ENCODE results near the gene RPS21. TPM values are rescaled to one million over a fixed set of nuclear protein-coding genes. Genes with fewer than 3 reads are reported as not detected.

The RPS21 gene
- total RNA-seq, 1 donor from 2014 or later, result 1,418 TPM

DNA sequence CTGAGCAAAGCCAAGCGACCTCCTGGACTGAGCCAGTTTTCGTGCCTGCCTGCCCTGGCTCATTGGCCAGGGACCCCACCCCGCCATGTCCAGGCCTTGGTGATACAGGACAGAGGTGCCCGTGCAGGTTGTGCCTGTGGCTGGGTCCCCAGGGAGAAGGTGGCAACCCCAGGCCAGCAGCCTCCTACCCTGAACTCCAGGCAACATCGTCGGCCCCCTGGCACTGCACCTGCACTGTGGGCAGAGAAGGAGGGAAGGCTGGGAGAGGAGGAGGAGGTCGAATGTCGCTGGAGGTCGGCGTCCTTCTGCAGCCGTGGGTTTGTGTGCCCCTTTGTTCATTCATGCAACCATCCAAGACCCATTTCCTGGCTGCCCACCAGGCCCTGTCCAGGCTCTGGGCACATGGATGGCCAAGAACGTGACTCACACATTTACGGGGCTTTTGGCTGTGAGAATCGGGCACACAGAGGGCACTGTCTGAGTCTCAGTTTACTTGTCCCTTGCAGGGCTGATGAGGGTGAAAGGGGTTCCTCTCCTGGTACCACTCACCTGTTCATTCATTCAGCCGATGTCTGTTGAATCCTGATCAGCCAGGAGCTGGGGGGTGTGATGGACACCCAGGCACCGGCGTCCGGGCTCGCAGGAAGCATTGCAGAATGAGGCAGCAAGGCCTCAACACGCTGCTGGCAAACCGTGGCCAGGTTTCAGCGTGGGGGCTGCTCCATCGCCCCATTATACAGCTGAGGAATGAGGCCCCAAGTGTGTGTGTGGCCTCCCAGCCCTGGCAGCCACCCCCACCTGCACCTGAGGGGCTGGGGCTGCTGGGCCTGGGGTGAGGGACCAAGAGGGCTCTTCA, 42.8 kb downstream of the RPS21 start:
- peaks cover 11 to 41% (median 41%) of the 10 kb centered on the region in 3 donors for H3K27me3 ChIP-seq (ENCODE audit: control insufficient read depth in 3 of 3, insufficient read depth in 3 of 3, low read length in 3 of 3)
- peak overlapping the region in 1 of 3 donors; percentile 25 for H3K9ac ChIP-seq (ENCODE audit: low read depth in 1 of 3, low read length in 3 of 3)
- no peaks in the 10 kb centered on the region for H3K36me3 ChIP-seq (ENCODE audit: control insufficient read depth in 3 of 3, insufficient read depth in 3 of 3, low read length in 3 of 3)
- H3K4me3 ChIP-seq (ENCODE audit: low read length in 3 of 3), result no peak overlapping the region
- no peak overlapping the region for H3K27ac ChIP-seq (ENCODE audit: low read depth, low read length)
- H3K9me3 ChIP-seq (ENCODE audit: control insufficient read depth in 3 of 3, low read length in 3 of 3), result no peaks in the 10 kb centered on the region
- H3K4me1 ChIP-seq (ENCODE audit: control insufficient read depth in 3 of 3, insufficient read depth in 3 of 3, low read length in 3 of 3), result peaks cover 12 to 16% (median 16%) of the 10 kb centered on the region in 3 donors

DNA sequence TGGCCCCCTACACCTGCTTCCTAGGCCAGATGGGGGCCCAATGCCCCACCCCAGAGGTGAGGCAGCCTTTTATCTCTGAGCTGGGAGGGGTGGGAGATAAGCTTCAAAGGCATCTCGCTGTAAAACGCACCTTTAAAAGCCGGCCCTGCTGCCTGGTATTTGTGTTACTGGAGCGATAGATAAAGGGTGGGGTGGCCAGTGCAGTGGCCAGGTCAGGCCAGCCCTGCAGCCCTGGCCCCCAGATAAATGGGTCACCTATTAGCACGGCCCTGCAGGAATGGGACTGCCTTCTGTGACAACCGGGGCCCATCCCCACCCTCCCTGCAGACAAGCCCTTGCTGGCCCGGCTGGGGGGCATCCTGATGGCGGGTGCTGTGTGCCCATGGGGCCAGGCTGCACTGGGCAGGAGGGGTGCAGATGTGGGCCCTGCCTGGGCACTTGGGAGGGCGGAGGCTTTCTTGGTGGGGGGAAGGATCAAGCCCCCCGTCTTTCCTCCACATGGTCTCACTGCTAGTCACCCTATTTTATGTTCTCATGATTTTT, 43.5 kb downstream of the RPS21 start:
- H3K9me3 ChIP-seq (ENCODE audit: control insufficient read depth in 3 of 3, low read length in 3 of 3), result no peaks in the 10 kb centered on the region
- H3K9ac ChIP-seq (ENCODE audit: low read depth in 1 of 3, low read length in 3 of 3), result no peak overlapping the region
- H3K27ac ChIP-seq (ENCODE audit: low read depth, low read length), result no peak overlapping the region
- no peaks in the 10 kb centered on the region for H3K36me3 ChIP-seq (ENCODE audit: control insufficient read depth in 3 of 3, insufficient read depth in 3 of 3, low read length in 3 of 3)
- H3K4me1 ChIP-seq (ENCODE audit: control insufficient read depth in 3 of 3, insufficient read depth in 3 of 3, low read length in 3 of 3), result peaks cover 12 to 17% (median 16%) of the 10 kb centered on the region in 3 donors
- no peak overlapping the region for H3K4me3 ChIP-seq (ENCODE audit: low read length in 3 of 3)
- H3K27me3 ChIP-seq (ENCODE audit: control insufficient read depth in 3 of 3, insufficient read depth in 3 of 3, low read length in 3 of 3), result peaks cover 10 to 41% (median 39%) of the 10 kb centered on the region in 3 donors

DNA sequence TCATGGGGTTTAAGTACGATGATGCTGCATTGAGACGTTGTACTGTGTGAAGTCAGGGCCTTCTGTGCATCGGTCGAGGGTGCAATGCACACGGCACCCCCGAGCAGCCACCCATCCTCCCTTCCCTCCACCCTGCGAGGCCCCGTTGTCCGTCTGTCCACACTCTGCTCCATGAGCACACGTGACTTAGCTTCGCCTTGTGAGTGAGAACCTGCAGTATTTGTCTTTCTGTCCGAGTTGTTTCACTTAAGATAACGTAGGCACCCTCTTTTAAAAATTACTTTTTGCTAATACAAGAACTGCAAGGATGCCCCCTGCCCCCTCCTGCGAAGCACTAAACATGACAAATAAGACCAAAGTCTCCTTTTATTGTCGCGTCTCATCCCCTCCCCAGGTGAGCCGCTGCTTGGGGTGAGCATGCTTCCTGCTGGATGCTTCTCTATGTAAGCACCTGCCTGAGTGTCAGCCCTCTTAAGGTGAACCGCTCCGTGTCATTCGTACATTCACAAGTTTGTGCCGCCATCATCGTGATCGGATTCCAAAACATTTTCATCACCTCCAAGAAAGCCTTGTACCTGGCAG, 44.1 kb downstream of the RPS21 start:
- H3K27me3 ChIP-seq (ENCODE audit: control insufficient read depth in 3 of 3, insufficient read depth in 3 of 3, low read length in 3 of 3), result peaks cover 11 to 44% (median 42%) of the 10 kb centered on the region in 3 donors
- no peak overlapping the region for H3K4me3 ChIP-seq (ENCODE audit: low read length in 3 of 3)

DNA sequence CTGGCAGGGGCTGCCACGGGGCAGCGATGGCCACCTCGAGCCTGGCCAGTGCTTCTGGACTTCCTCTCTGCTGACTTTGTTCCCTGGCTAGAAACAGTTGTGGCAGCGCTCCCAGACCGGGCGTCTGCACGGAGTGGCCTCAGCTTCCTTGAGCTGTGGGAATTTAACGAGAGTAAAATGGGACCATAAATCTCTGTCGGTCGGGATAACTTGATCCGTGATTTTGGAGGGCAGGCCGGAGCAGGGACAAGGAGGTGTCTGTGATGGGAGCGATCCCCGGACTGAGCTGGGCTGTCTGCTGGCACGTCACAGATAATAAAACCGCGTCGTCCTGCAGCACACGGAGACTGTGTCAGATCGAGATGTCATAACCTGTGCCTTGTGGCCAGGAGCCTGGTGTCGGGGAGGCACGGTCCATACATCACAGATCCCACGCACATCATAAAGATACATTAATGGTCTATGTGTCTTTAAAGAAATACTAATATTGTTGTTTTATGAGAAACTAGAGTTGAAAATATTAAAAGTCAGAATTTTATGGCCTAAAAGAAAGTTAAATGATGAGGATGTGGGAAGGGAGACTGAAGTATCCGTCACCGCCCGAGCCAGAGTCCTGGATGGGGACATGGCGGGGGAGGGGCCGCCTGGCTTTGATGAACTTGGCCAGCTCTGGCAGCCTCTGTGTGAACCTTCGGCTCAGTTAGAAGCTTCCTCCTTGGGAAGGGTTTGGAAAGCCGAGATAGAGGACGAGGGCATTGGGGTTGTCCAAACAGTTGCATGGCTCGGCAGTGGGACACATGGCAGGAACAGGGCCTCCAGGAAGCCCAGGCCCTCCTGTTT, 47.0 kb downstream of the RPS21 start:
- no peaks in the 10 kb centered on the region for H3K36me3 ChIP-seq (ENCODE audit: control insufficient read depth in 3 of 3, insufficient read depth in 3 of 3, low read length in 3 of 3)
- peaks cover 16 to 26% (median 25%) of the 10 kb centered on the region in 3 donors for H3K4me1 ChIP-seq (ENCODE audit: control insufficient read depth in 3 of 3, insufficient read depth in 3 of 3, low read length in 3 of 3)
- no peak overlapping the region for H3K9ac ChIP-seq (ENCODE audit: low read depth in 1 of 3, low read length in 3 of 3)
- no peaks in the 10 kb centered on the region for H3K9me3 ChIP-seq (ENCODE audit: control insufficient read depth in 3 of 3, low read length in 3 of 3)
- H3K27me3 ChIP-seq (ENCODE audit: control insufficient read depth in 3 of 3, insufficient read depth in 3 of 3, low read length in 3 of 3), result peaks cover 15 to 43% (median 36%) of the 10 kb centered on the region in 3 donors
- H3K4me3 ChIP-seq (ENCODE audit: low read length in 3 of 3), result peak overlapping the region in 2 of 3 donors; percentile 13 to 52
- no peak overlapping the region for H3K27ac ChIP-seq (ENCODE audit: low read depth, low read length)

More for the DNA sequence above, 44.1 kb downstream of the RPS21 start:
- Histone ChIP-seq H3K27ac (ENCODE audit: low read depth, low read length) (no peak overlapping the region), H3K9ac (ENCODE audit: low read depth in 1 of 3, low read length in 3 of 3) (no peak overlapping the region), H3K9me3 (ENCODE audit: control insufficient read depth in 3 of 3, low read length in 3 of 3) (no peaks in the 10 kb centered on the region), H3K36me3 (ENCODE audit: control insufficient read depth in 3 of 3, insufficient read depth in 3 of 3, low read length in 3 of 3) (no peaks in the 10 kb centered on the region), H3K4me1 (ENCODE audit: control insufficient read depth in 3 of 3, insufficient read depth in 3 of 3, low read length in 3 of 3) (peaks cover 12 to 17% (median 16%) of the 10 kb centered on the region in 3 donors)

DNA sequence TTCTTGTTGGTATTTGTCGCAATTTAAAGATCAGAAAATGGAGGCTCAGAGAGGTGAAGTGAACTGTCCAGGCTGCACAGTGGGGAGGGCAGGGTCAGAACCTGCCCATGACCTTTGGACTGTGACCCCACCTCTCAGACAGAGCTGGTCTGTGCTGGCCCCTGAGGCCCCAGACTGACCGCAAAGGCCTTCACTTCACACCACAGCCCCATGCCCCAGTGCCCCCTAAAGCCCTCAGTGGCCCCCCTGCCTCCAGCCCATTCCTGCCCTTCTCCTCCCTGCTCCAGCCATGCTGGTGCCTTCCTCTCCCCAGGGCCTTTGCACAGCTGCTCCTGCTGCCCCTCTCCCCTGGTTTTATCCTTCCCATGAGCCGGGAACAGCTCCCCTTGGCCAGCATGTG, 49.8 kb downstream of the RPS21 start:
- peaks cover 13 to 41% (median 39%) of the 10 kb centered on the region in 3 donors for H3K27me3 ChIP-seq (ENCODE audit: control insufficient read depth in 3 of 3, insufficient read depth in 3 of 3, low read length in 3 of 3)
- H3K36me3 ChIP-seq (ENCODE audit: control insufficient read depth in 3 of 3, insufficient read depth in 3 of 3, low read length in 3 of 3), result no peaks in the 10 kb centered on the region
- H3K4me3 ChIP-seq (ENCODE audit: low read length in 3 of 3), result no peak overlapping the region
- H3K4me1 ChIP-seq (ENCODE audit: control insufficient read depth in 3 of 3, insufficient read depth in 3 of 3, low read length in 3 of 3), result peaks cover 16 to 26% (median 25%) of the 10 kb centered on the region in 3 donors
- no peak overlapping the region for H3K9ac ChIP-seq (ENCODE audit: low read depth in 1 of 3, low read length in 3 of 3)
- no peaks in the 10 kb centered on the region for H3K9me3 ChIP-seq (ENCODE audit: control insufficient read depth in 3 of 3, low read length in 3 of 3)
- H3K27ac ChIP-seq (ENCODE audit: low read depth, low read length), result no peak overlapping the region

DNA sequence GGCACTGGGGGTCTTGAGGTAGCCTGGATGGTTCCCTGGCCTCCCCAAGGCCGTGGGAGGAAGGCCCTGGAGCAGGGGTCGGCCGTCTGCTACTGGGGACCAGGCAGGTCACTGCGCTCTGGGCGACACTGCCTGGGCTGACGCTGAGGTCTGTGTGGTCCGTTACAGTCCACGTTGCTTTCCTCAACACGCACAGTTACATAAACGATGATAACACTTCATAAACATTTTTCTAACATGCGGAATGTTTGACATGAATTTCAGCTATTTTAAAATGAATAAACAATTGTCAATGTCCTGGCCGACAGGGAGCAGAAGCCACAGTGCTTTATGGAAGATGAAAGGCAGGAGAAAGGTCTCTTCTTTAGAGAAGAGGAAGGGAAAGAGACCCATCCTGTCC, 50.6 kb downstream of the RPS21 start:
- H3K4me3 ChIP-seq (ENCODE audit: low read length in 3 of 3), result no peak overlapping the region
- H3K9ac ChIP-seq (ENCODE audit: low read depth in 1 of 3, low read length in 3 of 3), result no peak overlapping the region
- no peaks in the 10 kb centered on the region for H3K36me3 ChIP-seq (ENCODE audit: control insufficient read depth in 3 of 3, insufficient read depth in 3 of 3, low read length in 3 of 3)
- H3K9me3 ChIP-seq (ENCODE audit: control insufficient read depth in 3 of 3, low read length in 3 of 3), result no peaks in the 10 kb centered on the region
- H3K27me3 ChIP-seq (ENCODE audit: control insufficient read depth in 3 of 3, insufficient read depth in 3 of 3, low read length in 3 of 3), result peaks cover 13 to 46% (median 41%) of the 10 kb centered on the region in 3 donors
- peaks cover 16 to 26% (median 25%) of the 10 kb centered on the region in 3 donors for H3K4me1 ChIP-seq (ENCODE audit: control insufficient read depth in 3 of 3, insufficient read depth in 3 of 3, low read length in 3 of 3)
- no peak overlapping the region for H3K27ac ChIP-seq (ENCODE audit: low read depth, low read length)

DNA sequence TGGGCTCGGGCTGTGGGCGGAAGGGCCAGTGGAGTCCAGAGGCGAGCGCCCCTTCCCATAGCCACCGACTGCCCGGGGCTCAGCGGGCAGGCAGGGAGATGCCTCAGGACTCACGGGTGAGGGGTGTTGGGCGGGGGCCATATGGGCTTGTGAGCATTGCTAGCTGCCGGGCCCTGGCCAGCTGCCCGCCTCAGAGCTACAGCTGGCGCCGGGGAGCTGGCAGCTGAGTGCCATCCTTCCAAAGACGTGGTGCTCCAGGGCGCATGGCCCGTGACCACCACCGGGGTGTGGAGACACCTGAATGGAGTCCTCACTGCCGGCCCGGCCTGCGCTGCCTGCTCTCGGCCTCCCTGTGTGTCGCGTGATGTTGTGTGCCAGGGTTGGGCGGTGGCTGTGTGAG, 51.0 kb downstream of the RPS21 start:
- H3K4me3 ChIP-seq (ENCODE audit: low read length in 3 of 3), result peak overlapping the region in 1 of 3 donors; percentile 22
- no peaks in the 10 kb centered on the region for H3K36me3 ChIP-seq (ENCODE audit: control insufficient read depth in 3 of 3, insufficient read depth in 3 of 3, low read length in 3 of 3)
- H3K27me3 ChIP-seq (ENCODE audit: control insufficient read depth in 3 of 3, insufficient read depth in 3 of 3, low read length in 3 of 3), result peaks cover 13 to 46% (median 42%) of the 10 kb centered on the region in 3 donors
- peaks cover 16 to 26% (median 25%) of the 10 kb centered on the region in 3 donors for H3K4me1 ChIP-seq (ENCODE audit: control insufficient read depth in 3 of 3, insufficient read depth in 3 of 3, low read length in 3 of 3)
- H3K9ac ChIP-seq (ENCODE audit: low read depth in 1 of 3, low read length in 3 of 3), result peak overlapping the region in 1 of 3 donors; percentile 45
- no peaks in the 10 kb centered on the region for H3K9me3 ChIP-seq (ENCODE audit: control insufficient read depth in 3 of 3, low read length in 3 of 3)
- no peak overlapping the region for H3K27ac ChIP-seq (ENCODE audit: low read depth, low read length)

Other genes starting within 250 kb of the RPS21 start
- gene PSMA7, start 243.7 kb upstream of the RPS21 start, total RNA-seq, result 121 TPM
- 11.5 TPM for gene SS18L1, start 243.3 kb upstream of the RPS21 start, total RNA-seq
- gene MTG2, start 204.1 kb upstream of the RPS21 start, total RNA-seq, result 10.4 TPM
- 0.52 TPM for gene HRH3, start 166.8 kb upstream of the RPS21 start, total RNA-seq
- gene OSBPL2, start 148.6 kb upstream of the RPS21 start, total RNA-seq, result 26.6 TPM
- gene ADRM1, start 84.1 kb upstream of the RPS21 start, total RNA-seq, result 41.8 TPM
- gene LAMA5, start 19.8 kb upstream of the RPS21 start, total RNA-seq, result 14.1 TPM
- 1.0 TPM for gene CABLES2, start 20.2 kb downstream of the RPS21 start, total RNA-seq
- not detected for gene RBBP8NL, start 40.4 kb downstream of the RPS21 start, total RNA-seq
- gene GATA5, start 88.9 kb downstream of the RPS21 start, total RNA-seq, result 0.52 TPM

Measured in skeletal muscle tissue (tissue), 4 donors.